PC-3 (cell line): ENCODE measurements around the gene ETNK1.

ENCODE experiments used
- EZH2 ChIP-seq: fragments of 300-600 bp; sonication (generic); IDR thresholded peaks from one replicate; pipeline ENCODE4 v1.6.1; 2017; ENCODE audit warnings: antibody characterized with exemption, mild to moderate bottlenecking, low read length; ENCODE audit not compliant: unreplicated experiment
- TF ChIP-seq, protein P1 (sequence below): fragments of 300-600 bp; sonication (generic); conservative IDR thresholded peaks from 2 replicates; pipeline ENCODE4 v1.5.1; 2017; ENCODE audit warnings: antibody characterized with exemption, low read depth, mild to moderate bottlenecking, low read length

DNA sequence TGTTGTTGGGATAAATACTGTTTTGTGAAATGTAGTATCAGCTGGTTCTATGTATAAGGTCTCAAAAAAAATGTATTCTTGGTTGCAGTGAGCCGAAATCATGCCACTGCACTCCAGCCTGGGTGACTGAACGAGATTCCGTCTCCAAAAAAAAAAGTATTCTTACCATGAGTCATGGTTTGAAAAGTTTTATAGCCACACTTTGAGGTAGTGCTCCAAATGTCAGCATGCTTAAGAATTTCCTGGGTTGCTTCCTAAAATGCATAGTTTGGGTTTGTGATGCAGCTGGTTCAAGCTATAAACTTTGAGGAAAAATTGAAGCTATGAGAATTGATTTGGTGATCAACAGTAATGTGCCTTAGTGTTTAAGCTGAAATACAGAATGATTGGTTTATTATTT lies 48.0 kb downstream of the ETNK1 start:
- TF ChIP-seq, protein P1, sequence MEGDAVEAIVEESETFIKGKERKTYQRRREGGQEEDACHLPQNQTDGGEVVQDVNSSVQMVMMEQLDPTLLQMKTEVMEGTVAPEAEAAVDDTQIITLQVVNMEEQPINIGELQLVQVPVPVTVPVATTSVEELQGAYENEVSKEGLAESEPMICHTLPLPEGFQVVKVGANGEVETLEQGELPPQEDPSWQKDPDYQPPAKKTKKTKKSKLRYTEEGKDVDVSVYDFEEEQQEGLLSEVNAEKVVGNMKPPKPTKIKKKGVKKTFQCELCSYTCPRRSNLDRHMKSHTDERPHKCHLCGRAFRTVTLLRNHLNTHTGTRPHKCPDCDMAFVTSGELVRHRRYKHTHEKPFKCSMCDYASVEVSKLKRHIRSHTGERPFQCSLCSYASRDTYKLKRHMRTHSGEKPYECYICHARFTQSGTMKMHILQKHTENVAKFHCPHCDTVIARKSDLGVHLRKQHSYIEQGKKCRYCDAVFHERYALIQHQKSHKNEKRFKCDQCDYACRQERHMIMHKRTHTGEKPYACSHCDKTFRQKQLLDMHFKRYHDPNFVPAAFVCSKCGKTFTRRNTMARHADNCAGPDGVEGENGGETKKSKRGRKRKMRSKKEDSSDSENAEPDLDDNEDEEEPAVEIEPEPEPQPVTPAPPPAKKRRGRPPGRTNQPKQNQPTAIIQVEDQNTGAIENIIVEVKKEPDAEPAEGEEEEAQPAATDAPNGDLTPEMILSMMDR, result no peak
- TF ChIP-seq EZH2, result no peak
